Measurements from ENCODE around the gene SLC36A3. TPM values are rescaled to one million over a fixed set of nuclear protein-coding genes. Genes with fewer than 3 reads are reported as not detected.
"Not testable (repeated sequence)": the region's sequence is repeated elsewhere in the genome, so short reads cannot be mapped to it uniquely, and the experiment has no call there.

SLC36A3 gene
- total and polyA plus RNA-seq, 4 experiments from 2014 or later = not detected

DNA sequence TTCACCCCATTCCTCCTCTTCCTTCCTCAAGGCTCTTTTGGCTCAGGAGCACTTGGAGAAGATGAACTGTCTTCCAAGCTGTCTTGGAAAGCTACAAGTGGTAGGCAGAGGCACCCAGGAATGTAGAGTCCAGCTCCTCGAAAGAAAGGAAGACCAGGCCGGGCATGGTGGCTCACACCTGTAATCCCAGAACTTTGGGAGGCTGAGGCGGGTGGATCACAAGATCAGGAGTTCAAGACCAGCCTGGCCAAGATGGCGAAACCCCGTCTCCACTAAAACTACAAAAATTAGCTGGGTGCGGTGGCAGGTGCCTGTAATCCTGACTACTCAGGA lies 68.4 kb downstream of the SLC36A3 start:
- ChIA-PET CTCF (ENCODE audit: partially characterized antibody) (interaction anchor here (1.0 to 2.7 kb wide), 10 partner anchors 10 to 196 kb away, joined by 3 to 21 read pairs (median 4); partner anchors contain the start of gene GM2A), POLR2A (ENCODE audit: partially characterized antibody) (interaction anchor here (0.8 to 3.8 kb wide), 6 partner anchors 9 to 154 kb away, joined by 3 to 46 read pairs (median 8); partner anchors contain the start of genes ANXA6 and CCDC69)
- Mint-ChIP-seq H3K4me1 (peaks cover 10 to 17% (median 11%) of the 10 kb centered on the region in 4 donors), H3K27ac (peak overlapping the region in 1 of 7 donors; percentile 52)
- H3K27me3 Mint-ChIP-seq; H3K9me3 Mint-ChIP-seq; H3K36me3 ChIP-seq (ENCODE audit: insufficient read depth, low read length); H3K27ac ChIP-seq (ENCODE audit: low read depth, low read length); H3K9me3 ChIP-seq (ENCODE audit: control insufficient read depth in 1 of 2, low read length in 2 of 2); H3K27me3 ChIP-seq (ENCODE audit: insufficient read depth, low read length); DNase-seq; H3K36me3 Mint-ChIP-seq; H3K4me3 Mint-ChIP-seq; H3K4me3 ChIP-seq (ENCODE audit: low read length in 2 of 2): not testable (repeated sequence)
- intact Hi-C loops (cut with micrococcal nuclease) = loop anchor here (5.0 kb wide), 1 partner anchor 33 kb away; no protein-coding TSS in a partner anchor
- peaks cover 22% of the 10 kb centered on the region for H3K4me1 ChIP-seq (ENCODE audit: insufficient read depth, low read length)

DNA sequence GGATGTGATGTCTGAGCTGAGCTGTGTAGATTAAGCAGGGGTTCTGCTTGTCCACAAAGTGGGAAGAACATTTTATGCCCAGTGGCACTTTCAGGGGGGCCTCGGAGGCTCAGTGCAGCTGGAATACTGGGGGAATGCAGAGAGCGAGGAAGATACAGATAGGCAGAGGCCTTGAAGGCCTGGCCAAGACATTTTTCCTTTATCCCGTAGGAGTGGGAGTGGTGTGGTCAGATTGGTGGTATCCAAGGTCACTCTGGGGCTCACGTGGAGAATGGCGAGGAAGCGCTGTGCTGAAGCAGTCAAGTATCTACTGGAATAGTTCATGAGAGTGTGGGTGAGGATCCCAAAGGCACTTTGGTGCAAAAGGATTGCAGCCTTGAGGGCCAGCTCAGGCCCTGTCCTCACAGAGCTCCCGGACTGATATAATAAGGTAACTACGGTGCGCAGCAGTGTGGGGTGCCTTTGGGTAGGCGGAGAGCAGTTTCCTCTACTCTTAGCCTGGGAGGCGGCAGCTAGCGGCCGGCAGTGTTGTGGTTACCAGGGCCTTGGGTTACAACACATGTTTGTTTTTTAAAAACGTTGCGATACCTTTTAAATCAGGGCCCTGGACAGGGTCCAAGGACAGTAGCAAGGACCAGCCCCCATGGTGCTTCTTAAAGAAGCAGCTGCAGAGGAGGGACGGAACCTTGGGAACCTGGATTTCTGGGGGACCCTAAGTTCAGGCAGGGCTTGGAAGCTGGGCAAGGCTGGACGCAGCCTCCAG lies 68.9 kb downstream of the SLC36A3 start:
- intact Hi-C loops (cut with micrococcal nuclease) = loop anchor here (1.0 to 5.0 kb wide), 2 partner anchors 11 to 32 kb away; no protein-coding TSS in a partner anchor
- Histone ChIP-seq H3K4me3 (ENCODE audit: low read length in 2 of 2) (no peak overlapping the region), H3K27ac (ENCODE audit: low read depth, low read length) (no peak overlapping the region), H3K36me3 (ENCODE audit: insufficient read depth, low read length) (no peaks in the 10 kb centered on the region), H3K27me3 (ENCODE audit: insufficient read depth, low read length) (no peaks in the 10 kb centered on the region), H3K4me1 (ENCODE audit: insufficient read depth, low read length) (peaks cover 22% of the 10 kb centered on the region), H3K9me3 (ENCODE audit: control insufficient read depth in 1 of 2, low read length in 2 of 2) (no peaks in the 10 kb centered on the region)
- Mint-ChIP-seq H3K4me1 (peaks cover 10 to 17% (median 11%) of the 10 kb centered on the region in 4 donors), H3K27me3 (no peaks in the 10 kb centered on the region), H3K36me3 (no peaks in the 10 kb centered on the region), H3K9me3 (no peaks in the 10 kb centered on the region), H3K27ac (peak overlapping the region in 5 of 7 donors; percentile 59 to 91 (median 78)), H3K4me3 (peak overlapping the region in 7 of 8 donors; percentile 30 to 72 (median 61))
- ChIA-PET POLR2A (ENCODE audit: partially characterized antibody) (interaction anchor here (0.8 to 3.8 kb wide), 7 partner anchors 9 to 153 kb away, joined by 3 to 46 read pairs (median 5); partner anchors contain the start of genes ANXA6 and CCDC69), CTCF (ENCODE audit: partially characterized antibody) (interaction anchor here (1.0 to 2.7 kb wide), 12 partner anchors 8 to 195 kb away, joined by 3 to 21 read pairs (median 4); partner anchors contain the start of genes CCDC69 and GM2A)
- no peak for DNase-seq

DNA sequence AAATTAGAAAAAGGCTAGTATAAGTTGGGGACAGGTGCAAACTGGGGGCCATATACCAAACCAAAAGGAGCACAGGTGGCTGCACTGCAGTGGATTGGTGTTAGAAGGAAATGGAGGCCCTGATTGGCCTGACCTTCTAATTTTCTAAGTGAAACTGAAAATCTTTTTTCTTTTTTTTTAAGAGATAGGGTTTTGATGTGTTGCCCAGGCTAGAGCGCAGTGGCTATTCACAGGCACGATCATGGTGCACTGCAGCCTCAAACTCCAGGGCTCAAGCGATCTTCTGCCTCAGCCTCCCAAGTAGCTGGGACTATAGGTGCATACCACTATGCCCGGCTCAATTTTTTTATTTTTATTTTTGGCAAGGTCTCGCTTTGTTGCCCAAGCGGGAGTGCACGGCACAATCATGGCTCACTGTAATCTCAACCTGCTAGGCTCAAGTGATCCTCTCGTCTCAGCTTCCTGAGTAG lies 69.9 kb downstream of the SLC36A3 start:
- Histone ChIP-seq H3K9me3 (ENCODE audit: control insufficient read depth in 1 of 2, low read length in 2 of 2) (no peaks in the 10 kb centered on the region), H3K36me3 (ENCODE audit: insufficient read depth, low read length) (no peaks in the 10 kb centered on the region), H3K4me1 (ENCODE audit: insufficient read depth, low read length) (peaks cover 15% of the 10 kb centered on the region), H3K27me3 (ENCODE audit: insufficient read depth, low read length) (no peaks in the 10 kb centered on the region), H3K4me3 (ENCODE audit: low read length in 2 of 2) (no peak overlapping the region), H3K27ac (ENCODE audit: low read depth, low read length) (no peak overlapping the region)
- Mint-ChIP-seq H3K4me3 (no peak overlapping the region), H3K36me3 (no peaks in the 10 kb centered on the region), H3K4me1 (peaks cover 8 to 14% (median 11%) of the 10 kb centered on the region in 4 donors), H3K9me3 (no peaks in the 10 kb centered on the region), H3K27me3 (no peaks in the 10 kb centered on the region), H3K27ac (no peak overlapping the region)
- DNase-seq = no peak
- POLR2A ChIA-PET (ENCODE audit: partially characterized antibody) = interaction anchor here (1.1 to 3.8 kb wide), 4 partner anchors 8 to 69 kb away, joined by 3 to 46 read pairs (median 12); partner anchors contain the start of gene CCDC69
- intact Hi-C loops (cut with micrococcal nuclease) = loop anchor here (1.0 kb wide), 1 partner anchor 10 kb away; no protein-coding TSS in a partner anchor
- CTCF ChIA-PET (ENCODE audit: partially characterized antibody) = interaction anchor here (1.4 to 2.7 kb wide), 5 partner anchors 8 to 107 kb away, joined by 4 to 21 read pairs (median 13); partner anchors contain the start of gene CCDC69

DNA sequence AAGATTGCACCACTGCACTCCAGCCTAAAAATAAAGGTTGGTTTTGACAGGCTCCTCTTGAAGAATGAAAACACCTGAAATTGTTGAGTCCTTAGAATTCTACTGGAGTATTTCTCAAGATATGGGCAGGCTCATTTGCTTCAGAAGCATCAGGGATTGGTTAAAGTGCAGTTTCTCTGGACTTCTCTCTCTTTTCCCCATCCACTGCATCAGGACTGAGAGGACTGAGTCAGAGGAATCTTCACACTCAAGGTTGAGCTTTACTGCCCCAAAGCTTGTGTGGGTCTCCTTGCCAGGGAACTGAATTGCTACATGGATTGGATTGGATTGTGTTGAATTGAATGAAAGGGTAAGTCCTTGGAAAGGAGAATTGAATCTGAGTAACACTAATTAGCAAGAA lies 72.2 kb downstream of the SLC36A3 start:
- Histone ChIP-seq H3K36me3 (ENCODE audit: insufficient read depth, low read length) (no peaks in the 10 kb centered on the region), H3K27ac (ENCODE audit: low read depth, low read length) (no peak overlapping the region), H3K27me3 (ENCODE audit: insufficient read depth, low read length) (no peaks in the 10 kb centered on the region), H3K4me3 (ENCODE audit: low read length in 2 of 2) (no peak overlapping the region), H3K9me3 (ENCODE audit: control insufficient read depth in 1 of 2, low read length in 2 of 2) (no peaks in the 10 kb centered on the region), H3K4me1 (ENCODE audit: insufficient read depth, low read length) (peaks cover 15% of the 10 kb centered on the region)
- no peaks in the 10 kb centered on the region for H3K27me3 Mint-ChIP-seq
- DNase-seq = no peak
- ChIA-PET CTCF (ENCODE audit: partially characterized antibody) (interaction anchor here (0.8 to 2.3 kb wide), 3 partner anchors 9 to 66 kb away, joined by 3 to 6 read pairs (median 4); partner anchors contain the start of gene GM2A), POLR2A (ENCODE audit: partially characterized antibody) (interaction anchor here (1.0 to 2.1 kb wide), 4 partner anchors 8 to 105 kb away, joined by 3 to 11 read pairs (median 3); no protein-coding TSS in a partner anchor)
- H3K9me3 Mint-ChIP-seq = no peaks in the 10 kb centered on the region
- no peaks in the 10 kb centered on the region for H3K36me3 Mint-ChIP-seq
- H3K27ac Mint-ChIP-seq = no peak overlapping the region
- no peak overlapping the region for H3K4me3 Mint-ChIP-seq
- H3K4me1 Mint-ChIP-seq = peaks cover 9 to 15% (median 12%) of the 10 kb centered on the region in 4 donors
- intact Hi-C loops (cut with micrococcal nuclease) = no loop called here

DNA sequence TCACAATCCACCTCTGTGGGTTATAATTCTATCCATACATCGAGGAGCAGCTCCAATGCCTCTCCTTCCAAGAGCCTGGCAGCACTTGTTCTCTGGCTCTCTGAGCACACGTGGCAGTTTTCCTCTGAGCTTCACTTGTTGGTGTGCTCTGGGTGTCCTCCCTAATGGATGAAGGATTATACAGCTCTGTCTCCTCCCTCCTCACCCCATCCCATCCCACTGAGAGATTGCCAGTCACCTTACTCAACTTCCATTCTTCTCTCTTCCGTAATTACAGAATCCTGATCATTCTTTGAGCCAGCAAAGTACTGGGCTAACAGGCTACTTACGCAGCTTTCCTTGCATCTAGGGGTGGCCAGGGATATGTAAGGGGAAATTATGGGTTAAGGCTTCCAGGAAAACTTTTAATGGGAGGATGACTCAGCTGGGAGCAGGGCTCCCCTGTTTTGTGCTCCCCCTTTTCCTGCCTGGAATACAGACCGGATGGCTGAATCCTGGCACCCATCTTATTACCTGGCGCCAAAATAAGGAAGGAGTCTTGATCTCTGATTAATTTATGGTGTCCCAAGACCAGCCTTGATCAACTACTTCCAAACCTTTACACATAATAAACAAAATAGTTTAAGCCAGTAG lies 73.4 kb downstream of the SLC36A3 start:
- ChIA-PET CTCF (ENCODE audit: partially characterized antibody) (interaction anchor here (1.0 to 13.2 kb wide), 6 partner anchors 10 to 115 kb away, joined by 4 to 149 read pairs (median 7); partner anchors contain the start of gene GM2A), POLR2A (ENCODE audit: partially characterized antibody) (interaction anchor here (1.1 to 2.1 kb wide), 2 partner anchors 12 to 16 kb away, joined by 3 to 11 read pairs; no protein-coding TSS in a partner anchor)
- H3K9me3 ChIP-seq (ENCODE audit: control insufficient read depth in 1 of 2, low read length in 2 of 2) = no peaks in the 10 kb centered on the region
- Mint-ChIP-seq H3K4me1 (peaks cover 12 to 19% (median 16%) of the 10 kb centered on the region in 4 donors), H3K4me3 (no peak overlapping the region), H3K36me3 (no peaks in the 10 kb centered on the region), H3K9me3 (no peaks in the 10 kb centered on the region), H3K27me3 (no peaks in the 10 kb centered on the region), H3K27ac (no peak overlapping the region)
- no peaks in the 10 kb centered on the region for H3K36me3 ChIP-seq (ENCODE audit: insufficient read depth, low read length)
- no peak for DNase-seq
- intact Hi-C loops (cut with micrococcal nuclease) = no loop called here
- no peak overlapping the region for H3K27ac ChIP-seq (ENCODE audit: low read depth, low read length)
- no peak overlapping the region for H3K4me3 ChIP-seq (ENCODE audit: low read length in 2 of 2)
- H3K4me1 ChIP-seq (ENCODE audit: insufficient read depth, low read length) = peaks cover 24% of the 10 kb centered on the region
- H3K27me3 ChIP-seq (ENCODE audit: insufficient read depth, low read length) = no peaks in the 10 kb centered on the region

DNA sequence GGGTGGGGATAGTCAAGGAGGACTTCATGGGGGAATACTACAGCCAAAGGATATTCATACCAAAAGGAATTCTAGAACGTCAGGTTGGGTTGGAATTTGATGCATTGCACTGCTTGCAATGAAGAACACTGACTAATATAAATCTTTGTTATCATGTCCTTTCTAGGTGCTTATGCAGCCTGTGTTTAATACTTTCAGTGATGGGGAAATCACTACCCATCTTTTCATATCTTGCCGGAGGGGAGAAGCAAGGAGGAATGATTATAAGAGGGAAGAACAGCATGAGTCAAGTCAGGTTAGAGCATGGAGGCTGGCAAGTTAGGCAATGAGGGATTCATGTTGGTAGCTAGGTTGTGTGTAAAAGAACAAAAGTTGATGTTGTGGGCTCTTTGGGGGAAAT lies 74.6 kb downstream of the SLC36A3 start:
- peaks cover 0 to 3% of the 10 kb centered on the region in 2 donors for H3K36me3 Mint-ChIP-seq
- intact Hi-C loops (cut with micrococcal nuclease) = loop anchor here (10.0 kb wide), 1 partner anchor 164 kb away; no protein-coding TSS in a partner anchor
- no peaks in the 10 kb centered on the region for H3K36me3 ChIP-seq (ENCODE audit: insufficient read depth, low read length)
- no peak overlapping the region for H3K27ac ChIP-seq (ENCODE audit: low read depth, low read length)
- no peak overlapping the region for H3K4me3 ChIP-seq (ENCODE audit: low read length in 2 of 2)
- peak overlapping the region in 1 of 7 donors; percentile 15 for H3K27ac Mint-ChIP-seq
- H3K4me1 ChIP-seq (ENCODE audit: insufficient read depth, low read length) = peaks cover 24% of the 10 kb centered on the region
- no peaks in the 10 kb centered on the region for H3K9me3 Mint-ChIP-seq
- no peaks in the 10 kb centered on the region for H3K27me3 ChIP-seq (ENCODE audit: insufficient read depth, low read length)
- no peak overlapping the region for H3K4me3 Mint-ChIP-seq
- CTCF ChIA-PET (ENCODE audit: partially characterized antibody) = interaction anchor here (1.0 to 13.2 kb wide), 7 partner anchors 11 to 771 kb away, joined by 3 to 149 read pairs (median 7); no protein-coding TSS in a partner anchor
- no peak for DNase-seq
- POLR2A ChIA-PET (ENCODE audit: partially characterized antibody) = interaction anchor here (0.9 to 1.6 kb wide), 3 partner anchors 10 to 23 kb away, joined by 4 to 9 read pairs (median 9); partner anchors contain the start of gene GM2A
- H3K27me3 Mint-ChIP-seq = no peaks in the 10 kb centered on the region
- H3K4me1 Mint-ChIP-seq = peaks cover 11 to 18% (median 17%) of the 10 kb centered on the region in 4 donors
- no peaks in the 10 kb centered on the region for H3K9me3 ChIP-seq (ENCODE audit: control insufficient read depth in 1 of 2, low read length in 2 of 2)
